Smooth muscle cell (in vitro differentiated cells): ENCODE results near the gene TCF3. TPM values are rescaled to one million over a fixed set of nuclear protein-coding genes. Genes with fewer than 3 reads are reported as not detected.

ENCODE experiments used
- DNase-seq: peaks from one replicate; lab custom pipeline; 2025; ENCODE audit not compliant: unreplicated experiment; lab: John Stamatoyannopoulos, UW
- H2AFZ ChIP-seq: fragments of 200-600 bp; sonication (generic); 2 replicates; pipeline ENCODE4 v1.6.0; 2016; ENCODE audit warnings: antibody characterized with exemption, low read depth, mild to moderate bottlenecking
- H3F3A ChIP-seq: fragments of 200-600 bp; sonication (generic); 2 replicates; pipeline ENCODE4 v1.6.0; 2017; ENCODE audit warnings: antibody characterized with exemption, low read depth
- H3K27ac ChIP-seq: fragments of 200-600 bp; sonication (generic); 2 replicates; pipeline ENCODE4 v1.5.1; 2016; ENCODE audit warnings: low read depth, mild to moderate bottlenecking
- H3K27me3 ChIP-seq: fragments of 200-600 bp; sonication (generic); 2 replicates; pipeline ENCODE4 v1.6.1; 2016; ENCODE audit warnings: low read depth, mild to moderate bottlenecking
- H3K36me3 ChIP-seq: fragments of 200-600 bp; sonication (generic); 2 replicates; pipeline ENCODE4 v1.5.1; 2016; ENCODE audit warnings: low read depth
- H3K4me1 ChIP-seq: fragments of 200-600 bp; sonication (generic); 2 replicates; pipeline ENCODE4 v1.5.1; 2016; ENCODE audit warnings: low read depth
- H3K4me2 ChIP-seq: fragments of 200-600 bp; sonication (generic); 2 replicates; pipeline ENCODE4 v1.6.0; 2016; ENCODE audit warnings: mild to moderate bottlenecking
- H3K4me3 ChIP-seq: fragments of 200-600 bp; sonication (generic); 2 replicates; pipeline ENCODE4 v1.5.1; 2016; ENCODE audit warnings: mild to moderate bottlenecking
- H3K79me2 ChIP-seq: fragments of 200-600 bp; sonication (generic); 2 replicates; pipeline ENCODE4 v1.6.0; 2016; ENCODE audit warnings: low read depth, mild to moderate bottlenecking
- H3K9ac ChIP-seq: fragments of 200-600 bp; sonication (generic); 2 replicates; pipeline ENCODE4 v1.6.0; 2016; ENCODE audit warnings: low read depth
- H3K9me3 ChIP-seq: fragments of 200-600 bp; sonication (generic); replicated peaks from 2 replicates; pipeline ENCODE4 v1.5.1; 2016; ENCODE audit warnings: low read depth
- H4K20me1 ChIP-seq: fragments of 200-600 bp; sonication (generic); 2 replicates; pipeline ENCODE4 v1.6.0; 2016; ENCODE audit warnings: low read depth
- CTCF ChIP-seq: fragments of 200-600 bp; sonication (generic); IDR thresholded peaks from 2 replicates; pipeline ENCODE4 v1.5.1; 2017; ENCODE audit warnings: borderline replicate concordance, mild to moderate bottlenecking, antibody characterized with exemption; ENCODE audit not compliant: insufficient read depth, poor library complexity, severe bottlenecking
- WGBS: methylation state at CpG from one replicate; pipeline ENCODE4 v1.1.7; 2016; ENCODE audit warnings: low lambda C conversion rate; 5-methylcytosine and 5-hydroxymethylcytosine counted together
- polyA plus RNA-seq: library from polyadenylated mRNA; unstranded; fragments of >200 nt; fragmentation: Nextera tagmentation; extraction: Ambion mirVana; gene quantifications from 2 replicates; pipeline ENCODE4 v1.2.1, GENCODE V29; 2016
- total RNA-seq: library from RNA; depleted of rRNA; stranded (reverse); fragments of >200 nt; gene quantifications from 2 replicates; pipeline ENCODE4 v1.2.3, GENCODE V29; 2014

The TCF3 gene
- total and polyA plus RNA-seq, 2 experiments from 2014 or later = 89.0 to 150 TPM

GRCh38 chr19:1579222-1579621, 73.2 kb downstream of the TCF3 start:
- H3K9ac ChIP-seq = no peak overlapping the region
- H3K27me3 ChIP-seq = no peaks in the 10 kb centered on the region
- peaks cover 3% of the 10 kb centered on the region for H3K36me3 ChIP-seq
- no peaks in the 10 kb centered on the region for H3F3A ChIP-seq
- H2AFZ ChIP-seq = no peak overlapping the region
- 96% methylated on average over 19 of the region's 20 CpGs for WGBS
- H3K9me3 ChIP-seq = no peaks in the 10 kb centered on the region
- no peaks in the 10 kb centered on the region for H3K4me1 ChIP-seq
- no peak for DNase-seq
- H3K4me2 ChIP-seq = no peak overlapping the region
- H3K27ac ChIP-seq = no peak overlapping the region
- H3K79me2 ChIP-seq = peaks cover 2% of the 10 kb centered on the region
- no peak overlapping the region for H3K4me3 ChIP-seq
- peaks cover 26% of the 10 kb centered on the region for H4K20me1 ChIP-seq
- TF ChIP-seq CTCF = no peak

DNA sequence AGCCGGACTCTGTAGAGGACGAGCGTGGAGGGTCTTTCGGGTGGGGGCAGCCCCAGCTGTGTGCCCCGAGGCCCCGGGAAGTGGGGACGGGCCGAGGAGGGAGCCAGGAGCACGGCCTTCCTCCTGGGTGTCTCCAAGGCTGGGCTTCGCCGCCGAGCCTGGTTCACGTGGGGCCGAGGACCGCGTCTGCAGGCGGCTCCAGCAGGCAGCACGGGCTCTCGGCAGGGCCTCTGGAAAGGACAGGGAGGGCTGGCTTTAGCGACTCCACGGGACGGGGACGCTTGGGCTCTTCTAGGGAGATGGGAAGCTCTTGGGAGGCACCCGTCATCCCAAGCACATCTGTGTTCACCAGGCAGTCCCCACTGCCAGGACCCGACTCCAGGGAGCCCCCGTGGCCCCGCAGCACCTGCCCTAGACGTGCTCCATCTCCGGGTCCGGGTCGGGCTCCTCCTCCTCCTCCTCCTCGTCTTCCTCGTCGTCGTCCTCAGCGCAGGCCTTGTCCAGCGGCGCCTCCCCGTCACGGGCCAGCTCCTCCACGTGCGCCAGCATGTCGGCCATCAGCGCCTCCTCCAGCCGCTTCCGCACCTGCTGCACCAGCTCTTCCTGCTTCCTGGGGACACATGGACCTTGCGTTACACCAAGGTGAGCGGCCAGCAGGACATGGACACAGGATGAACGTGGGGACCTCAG, 74.3 kb downstream of the TCF3 start:
- H3K79me2 ChIP-seq = no peaks in the 10 kb centered on the region
- H3K4me3 ChIP-seq = no peak overlapping the region
- no peaks in the 10 kb centered on the region for H3K27me3 ChIP-seq
- TF ChIP-seq CTCF = no peak
- H3K9ac ChIP-seq = no peak overlapping the region
- peaks cover 14% of the 10 kb centered on the region for H4K20me1 ChIP-seq
- H3K27ac ChIP-seq = no peak overlapping the region
- no peak overlapping the region for H2AFZ ChIP-seq
- H3K4me2 ChIP-seq = no peak overlapping the region
- H3K36me3 ChIP-seq = peaks cover 3% of the 10 kb centered on the region
- H3K9me3 ChIP-seq = no peaks in the 10 kb centered on the region
- no peaks in the 10 kb centered on the region for H3K4me1 ChIP-seq
- H3F3A ChIP-seq = no peaks in the 10 kb centered on the region
- DNase-seq = no peak
- WGBS = 96% methylated on average over 43 of the region's 49 CpGs

DNA sequence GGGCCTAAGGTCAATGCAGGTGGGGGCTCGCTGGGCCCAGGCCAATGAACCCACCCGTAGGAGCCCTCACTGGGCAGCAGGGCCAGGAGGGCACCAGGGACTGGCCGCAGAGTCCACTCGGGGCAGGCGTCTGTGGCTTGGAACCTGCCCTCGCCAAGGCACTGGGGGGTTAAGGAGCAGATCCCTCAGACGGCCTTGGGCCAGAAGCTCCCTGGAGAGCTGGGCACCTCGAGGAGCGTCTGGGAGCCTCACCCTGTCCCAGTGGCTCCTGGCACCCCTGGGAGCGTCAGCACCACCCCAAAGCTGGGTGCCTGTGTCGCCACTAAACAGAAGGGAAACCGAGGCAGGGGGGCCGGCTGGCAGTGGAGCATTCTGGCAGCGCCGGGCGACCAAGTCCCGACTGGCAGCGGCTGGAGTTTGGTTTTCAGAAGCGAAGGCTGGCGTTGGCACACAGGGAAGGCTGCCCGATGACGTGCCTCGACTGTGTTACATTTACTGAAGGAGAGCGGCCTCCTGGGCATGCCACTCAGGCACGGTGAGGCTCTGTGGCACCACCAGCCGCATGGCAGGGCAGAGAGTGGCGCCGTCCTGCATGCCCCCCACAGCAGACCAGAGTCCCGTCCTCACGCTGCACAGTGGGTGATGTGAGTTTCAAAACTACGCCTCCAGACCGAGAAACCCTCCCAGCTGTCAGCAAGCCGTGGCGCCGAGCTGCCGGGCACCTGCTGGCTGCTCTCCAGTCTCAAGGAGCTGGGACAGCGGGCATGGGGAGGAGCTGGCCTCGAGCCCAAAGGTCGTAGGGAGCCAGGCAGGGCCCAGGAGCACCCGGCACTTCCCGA, 75.1 kb downstream of the TCF3 start:
- peaks cover 3% of the 10 kb centered on the region for H3K36me3 ChIP-seq
- whole genome bisulfite sequencing = 96% methylated on average over 41 of the region's 41 CpGs

More for the DNA sequence above, 75.1 kb downstream of the TCF3 start:
- Histone ChIP-seq H3K4me1 (no peaks in the 10 kb centered on the region), H3K27ac (no peak overlapping the region), H2AFZ (no peak overlapping the region), H3F3A (no peaks in the 10 kb centered on the region), H3K27me3 (no peaks in the 10 kb centered on the region), H3K4me2 (no peak overlapping the region), H4K20me1 (peaks cover 7% of the 10 kb centered on the region), H3K9me3 (no peaks in the 10 kb centered on the region), H3K9ac (no peak overlapping the region), H3K79me2 (no peaks in the 10 kb centered on the region), H3K4me3 (no peak overlapping the region)
- TF ChIP-seq CTCF = no peak
- no peak for DNase-seq
